GM23248 (cell line): ENCODE results near the gene HOXA3. TPM values are rescaled to one million over a fixed set of nuclear protein-coding genes. Genes with fewer than 3 reads are reported as not detected.

Source experiments
- DNase-seq: peaks from one replicate; pipeline ENCODE4 v3.0.0-alpha.2; 2015
- H2AFZ ChIP-seq: fragments of 200-600 bp; sonication (generic); 2 replicates; pipeline ENCODE4 v1.6.1; 2016; ENCODE audit warnings: antibody characterized with exemption
- H3F3A ChIP-seq: fragments of 200-600 bp; sonication (generic); 2 replicates; pipeline ENCODE4 v1.6.1; 2016; ENCODE audit warnings: mild to moderate bottlenecking, antibody characterized with exemption, mixed run types; ENCODE audit not compliant: insufficient read depth
- H3K27ac ChIP-seq: fragments of 200-600 bp; sonication (generic); 2 replicates; pipeline ENCODE4 v1.5.1; 2016; ENCODE audit warnings: mild to moderate bottlenecking
- H3K27me3 ChIP-seq: fragments of 200-600 bp; sonication (generic); replicated peaks from 2 replicates; pipeline ENCODE4 v1.6.1; 2016; ENCODE audit warnings: mild to moderate bottlenecking; ENCODE audit not compliant: insufficient read depth
- H3K36me3 ChIP-seq: fragments of 200-600 bp; sonication (generic); 2 replicates; pipeline ENCODE4 v1.6.1; 2016; ENCODE audit warnings: low read depth, mild to moderate bottlenecking
- H3K4me1 ChIP-seq: fragments of 200-600 bp; sonication (generic); 2 replicates; pipeline ENCODE4 v1.6.1; 2016; ENCODE audit warnings: mild to moderate bottlenecking; ENCODE audit not compliant: insufficient read depth
- H3K4me2 ChIP-seq: fragments of 200-600 bp; sonication (generic); one replicate; pipeline ENCODE4 v1.6.1; 2016; ENCODE audit warnings: mild to moderate bottlenecking; ENCODE audit not compliant: unreplicated experiment
- H3K4me3 ChIP-seq: fragments of 200-600 bp; sonication (generic); 2 replicates; pipeline ENCODE4 v1.5.1; 2016; ENCODE audit warnings: mild to moderate bottlenecking
- H3K79me2 ChIP-seq: fragments of 200-600 bp; sonication (generic); 2 replicates; pipeline ENCODE4 v1.6.1; 2016; ENCODE audit warnings: mild to moderate bottlenecking; ENCODE audit not compliant: insufficient read depth
- H3K9ac ChIP-seq: fragments of 200-600 bp; sonication (generic); 2 replicates; pipeline ENCODE4 v1.6.1; 2016; ENCODE audit warnings: mild to moderate bottlenecking
- H3K9me2 ChIP-seq: fragments of 200-600 bp; sonication (generic); 2 replicates; pipeline ENCODE4 v1.6.1; 2016; ENCODE audit warnings: mixed run types, mild to moderate bottlenecking, moderate library complexity; ENCODE audit not compliant: insufficient read depth
- H3K9me3 ChIP-seq: fragments of 200-600 bp; sonication (generic); one replicate; pipeline ENCODE4 v1.6.1; 2017; ENCODE audit warnings: low read depth
- H4K20me1 ChIP-seq: fragments of 200-600 bp; sonication (generic); 2 replicates; pipeline ENCODE4 v1.6.0; 2016; ENCODE audit not compliant: insufficient read depth
- EZH2 ChIP-seq: fragments of 200-600 bp; sonication (generic); IDR thresholded peaks from 2 replicates; pipeline ENCODE4 v1.6.1; 2018; ENCODE audit warnings: antibody characterized with exemption, mild to moderate bottlenecking; ENCODE audit not compliant: insufficient read depth, poor library complexity, severe bottlenecking
- EZH2phosphoT487 ChIP-seq: fragments of 200-600 bp; sonication (generic); IDR thresholded peaks from 2 replicates; pipeline ENCODE4 v1.6.1; 2018; ENCODE audit warnings: antibody characterized with exemption, moderate library complexity, mild to moderate bottlenecking, low read depth; ENCODE audit not compliant: insufficient read depth
- WGBS, 2 experiments: methylation state at CpG; one replicate each; pipeline ENCODE4 v1.1.6; 2015 to 2017; ENCODE audit warnings: low lambda C conversion rate in 2 of 2, low coverage in 1 of 2; ENCODE audit errors: missing lambda C conversion rate in 2 of 2; 5-methylcytosine and 5-hydroxymethylcytosine counted together
- in situ Hi-C: fragments of 300-500 bp; cut with MboI; formaldehyde crosslinking; loops from 2 replicates; pipeline ENCODE4 v1.15.0; 2020
- polyA plus RNA-seq: library from polyadenylated mRNA; unstranded; fragments of >200 nt; fragmentation: Nextera tagmentation; extraction: Ambion mirVana; gene quantifications from 2 replicates; pipeline ENCODE4 v1.2.1, GENCODE V29; 2016
- total RNA-seq: library from RNA; depleted of rRNA; stranded (reverse); fragments of >200 nt; shearing (Covaris generic); gene quantifications from 2 replicates; pipeline ENCODE4 v1.2.3, GENCODE V29; 2014

HOXA3 gene
- total and polyA plus RNA-seq, 2 experiments from 2014 or later, result 1.2 to 2.1 TPM

GRCh38 chr7:27159266-27160144, 7.1 kb upstream of the HOXA3 start:
- no peak overlapping the region for H3K4me2 ChIP-seq
- no peak overlapping the region for H2AFZ ChIP-seq

GRCh38 chr7:27158436-27159265, 6.3 kb upstream of the HOXA3 start:
- H4K20me1 ChIP-seq, result no peaks in the 10 kb centered on the region
- peaks cover 8% of the 10 kb centered on the region; the same call in 1 of the 2 replicates for H3F3A ChIP-seq
- no peak for DNase-seq
- H3K4me3 ChIP-seq, result no peak overlapping the region
- in situ Hi-C loops, result loop anchor here (10.0 kb wide), 3 partner anchors 304 to 1294 kb away; no protein-coding TSS in a partner anchor
- H3K9me3 ChIP-seq, result no peaks in the 10 kb centered on the region
- 98% methylated on average over 35 of the region's 35 CpGs for WGBS, 2 experiments
- H2AFZ ChIP-seq, result no peak overlapping the region
- peaks cover 10% of the 10 kb centered on the region; the same call in 1 of the 2 replicates for H3K36me3 ChIP-seq
- H3K9me2 ChIP-seq, result no peaks in the 10 kb centered on the region
- H3K27me3 ChIP-seq, result no peaks in the 10 kb centered on the region
- H3K27ac ChIP-seq, result no peak overlapping the region
- H3K4me1 ChIP-seq, result peaks cover 5% of the 10 kb centered on the region
- H3K4me2 ChIP-seq, result no peak overlapping the region
- no peak overlapping the region for H3K9ac ChIP-seq
- TF ChIP-seq EZH2phosphoT487 (no peak), EZH2 (no peak)
- H3K79me2 ChIP-seq, result peaks cover 49% of the 10 kb centered on the region

More at GRCh38 chr7:27159266-27160144, 7.1 kb upstream of the HOXA3 start:
- DNase-seq, result no peak
- Histone ChIP-seq H3K9ac (no peak overlapping the region), H3K9me2 (no peaks in the 10 kb centered on the region), H4K20me1 (no peaks in the 10 kb centered on the region), H3K27ac (no peak overlapping the region), H3K4me3 (no peak overlapping the region), H3K27me3 (no peaks in the 10 kb centered on the region), H3K36me3 (peaks cover 10% of the 10 kb centered on the region; the same call in 1 of the 2 replicates), H3K9me3 (no peaks in the 10 kb centered on the region), H3K79me2 (peaks cover 49% of the 10 kb centered on the region), H3F3A (peaks cover 7% of the 10 kb centered on the region; the same call in 1 of the 2 replicates), H3K4me1 (peaks cover 5% of the 10 kb centered on the region)
- TF ChIP-seq EZH2phosphoT487 (no peak), EZH2 (no peak)
- 94 to 95% methylated on average over 27 of the region's 27 CpGs for WGBS, 2 experiments
- in situ Hi-C loops, result loop anchor here (10.0 kb wide), 4 partner anchors 305 to 1295 kb away; no protein-coding TSS in a partner anchor

GRCh38 chr7:27157702-27158431, 5.5 kb upstream of the HOXA3 start:
- no peak overlapping the region for H2AFZ ChIP-seq
- TF ChIP-seq EZH2phosphoT487 (no peak), EZH2 (no peak)

More at GRCh38 chr7:27157702-27158431, 5.5 kb upstream of the HOXA3 start:
- Histone ChIP-seq H3K79me2 (peaks cover 49% of the 10 kb centered on the region), H3K9me2 (no peaks in the 10 kb centered on the region), H3K9ac (no peak overlapping the region), H3K9me3 (no peaks in the 10 kb centered on the region), H3K4me3 (no peak overlapping the region), H3F3A (peaks cover 15% of the 10 kb centered on the region), H3K27me3 (no peaks in the 10 kb centered on the region), H3K4me2 (no peak overlapping the region), H3K4me1 (peaks cover 9% of the 10 kb centered on the region), H4K20me1 (no peaks in the 10 kb centered on the region), H3K36me3 (peaks cover 3% of the 10 kb centered on the region; the same call in 1 of the 2 replicates), H3K27ac (no peak overlapping the region)
- 96% methylated on average over 25 to 30 of the region's 30 CpGs for WGBS, 2 experiments
- DNase-seq, result no peak
- in situ Hi-C loops, result loop anchor here (10.0 kb wide), 3 partner anchors 303 to 1293 kb away; no protein-coding TSS in a partner anchor
